Ishikawa (cell line): Measurements from ENCODE around the gene RNU4-1.

Experiments
- CEBPB ChIP-seq: IDR thresholded peaks from 2 replicates; pipeline ENCODE4 v1.6.1; 2012
- EP300 ChIP-seq: IDR thresholded peaks from 2 replicates; pipeline ENCODE4 v1.6.1; 2012; ENCODE audit warnings: borderline replicate concordance
- TAF1 ChIP-seq: IDR thresholded peaks from 2 replicates; pipeline ENCODE4 v1.6.1; 2012; ENCODE audit warnings: low read depth, mild to moderate bottlenecking
- TEAD4 ChIP-seq: IDR thresholded peaks from 2 replicates; pipeline ENCODE4 v1.6.1; 2012
- YY1 ChIP-seq: IDR thresholded peaks from 2 replicates; pipeline ENCODE4 v1.6.1; 2012; ENCODE audit warnings: low read depth
- ZBTB7A ChIP-seq: IDR thresholded peaks from 2 replicates; pipeline ENCODE4 v1.6.1; 2012; ENCODE audit warnings: low read depth
- TF ChIP-seq, protein P1 (sequence below): IDR thresholded peaks from 2 replicates; pipeline ENCODE4 v1.6.1; 2012; ENCODE audit warnings: low read depth, mild to moderate bottlenecking
- TF ChIP-seq, protein P2 (sequence below): IDR thresholded peaks from 2 replicates; pipeline ENCODE4 v1.6.1; 2012
- TF ChIP-seq, protein P3 (sequence below): IDR thresholded peaks from 2 replicates; pipeline ENCODE4 v1.6.1; 2012

DNA sequence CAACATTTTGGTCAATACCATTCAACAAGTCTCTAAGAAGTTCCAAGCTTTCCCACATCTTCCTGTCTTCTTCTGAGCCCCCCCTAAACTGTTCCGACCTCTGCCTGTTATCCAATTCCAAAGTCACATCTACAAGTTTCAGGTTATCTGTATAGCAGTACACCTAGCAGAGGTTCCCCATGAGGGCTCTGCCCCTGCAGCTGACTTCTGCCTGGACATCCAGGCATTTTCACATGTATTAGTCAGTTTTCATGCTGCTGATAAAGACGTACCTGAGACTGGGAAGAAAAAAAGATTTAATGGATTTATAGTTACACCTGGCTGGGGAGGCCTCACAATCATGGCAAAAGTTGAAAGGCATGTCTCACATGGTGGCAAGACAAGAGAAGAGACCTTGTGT lies 44.7 kb upstream of the RNU4-1 start:
- no peak for TF ChIP-seq EP300
- TF ChIP-seq, protein P1, sequence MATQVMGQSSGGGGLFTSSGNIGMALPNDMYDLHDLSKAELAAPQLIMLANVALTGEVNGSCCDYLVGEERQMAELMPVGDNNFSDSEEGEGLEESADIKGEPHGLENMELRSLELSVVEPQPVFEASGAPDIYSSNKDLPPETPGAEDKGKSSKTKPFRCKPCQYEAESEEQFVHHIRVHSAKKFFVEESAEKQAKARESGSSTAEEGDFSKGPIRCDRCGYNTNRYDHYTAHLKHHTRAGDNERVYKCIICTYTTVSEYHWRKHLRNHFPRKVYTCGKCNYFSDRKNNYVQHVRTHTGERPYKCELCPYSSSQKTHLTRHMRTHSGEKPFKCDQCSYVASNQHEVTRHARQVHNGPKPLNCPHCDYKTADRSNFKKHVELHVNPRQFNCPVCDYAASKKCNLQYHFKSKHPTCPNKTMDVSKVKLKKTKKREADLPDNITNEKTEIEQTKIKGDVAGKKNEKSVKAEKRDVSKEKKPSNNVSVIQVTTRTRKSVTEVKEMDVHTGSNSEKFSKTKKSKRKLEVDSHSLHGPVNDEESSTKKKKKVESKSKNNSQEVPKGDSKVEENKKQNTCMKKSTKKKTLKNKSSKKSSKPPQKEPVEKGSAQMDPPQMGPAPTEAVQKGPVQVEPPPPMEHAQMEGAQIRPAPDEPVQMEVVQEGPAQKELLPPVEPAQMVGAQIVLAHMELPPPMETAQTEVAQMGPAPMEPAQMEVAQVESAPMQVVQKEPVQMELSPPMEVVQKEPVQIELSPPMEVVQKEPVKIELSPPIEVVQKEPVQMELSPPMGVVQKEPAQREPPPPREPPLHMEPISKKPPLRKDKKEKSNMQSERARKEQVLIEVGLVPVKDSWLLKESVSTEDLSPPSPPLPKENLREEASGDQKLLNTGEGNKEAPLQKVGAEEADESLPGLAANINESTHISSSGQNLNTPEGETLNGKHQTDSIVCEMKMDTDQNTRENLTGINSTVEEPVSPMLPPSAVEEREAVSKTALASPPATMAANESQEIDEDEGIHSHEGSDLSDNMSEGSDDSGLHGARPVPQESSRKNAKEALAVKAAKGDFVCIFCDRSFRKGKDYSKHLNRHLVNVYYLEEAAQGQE = no peak
- no peak for TF ChIP-seq TEAD4
- no peak for TF ChIP-seq TAF1
- no peak for TF ChIP-seq ZBTB7A
- TF ChIP-seq, protein P2, sequence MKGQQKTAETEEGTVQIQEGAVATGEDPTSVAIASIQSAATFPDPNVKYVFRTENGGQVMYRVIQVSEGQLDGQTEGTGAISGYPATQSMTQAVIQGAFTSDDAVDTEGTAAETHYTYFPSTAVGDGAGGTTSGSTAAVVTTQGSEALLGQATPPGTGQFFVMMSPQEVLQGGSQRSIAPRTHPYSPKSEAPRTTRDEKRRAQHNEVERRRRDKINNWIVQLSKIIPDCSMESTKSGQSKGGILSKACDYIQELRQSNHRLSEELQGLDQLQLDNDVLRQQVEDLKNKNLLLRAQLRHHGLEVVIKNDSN = no peak
- no peak for TF ChIP-seq YY1
- no peak for TF ChIP-seq CEBPB
- TF ChIP-seq, protein P3, sequence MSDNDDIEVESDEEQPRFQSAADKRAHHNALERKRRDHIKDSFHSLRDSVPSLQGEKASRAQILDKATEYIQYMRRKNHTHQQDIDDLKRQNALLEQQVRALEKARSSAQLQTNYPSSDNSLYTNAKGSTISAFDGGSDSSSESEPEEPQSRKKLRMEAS = no peak
